Esophagus muscularis mucosa (tissue), 4 donors: ENCODE measurements around the gene SLC2A13.

Experiments
- EP300 ChIP-seq: sonication (generic); formaldehyde crosslinking; IDR thresholded peaks from one replicate; pipeline ENCODE4 v1.6.1; 2017; ENCODE audit warnings: antibody characterized with exemption
- POLR2A ChIP-seq: fragments of 450-650 bp; IDR thresholded peaks from one replicate; pipeline ENCODE4 v1.6.1; 2017; ENCODE audit warnings: antibody characterized with exemption, moderate library complexity, mild to moderate bottlenecking, low read depth
- POLR2AphosphoS5 ChIP-seq, 2 donors: sonication (generic); formaldehyde crosslinking; IDR thresholded peaks; one replicate each; pipeline ENCODE4 v1.6.1; 2017; ENCODE audit warnings: antibody characterized with exemption in 2 of 2
- TF ChIP-seq, protein P1 (sequence below), 3 experiments: fragments of 200-600 bp in 2 of 3; fragments of 450-650 bp in 1 of 3; sonication (generic) in 2 of 3; IDR thresholded peaks; one replicate each; pipeline ENCODE4 v1.5.1; 2017 to 2019; ENCODE audit warnings: antibody characterized with exemption in 3 of 3, mild to moderate bottlenecking in 2 of 3, moderate library complexity in 1 of 3

DNA sequence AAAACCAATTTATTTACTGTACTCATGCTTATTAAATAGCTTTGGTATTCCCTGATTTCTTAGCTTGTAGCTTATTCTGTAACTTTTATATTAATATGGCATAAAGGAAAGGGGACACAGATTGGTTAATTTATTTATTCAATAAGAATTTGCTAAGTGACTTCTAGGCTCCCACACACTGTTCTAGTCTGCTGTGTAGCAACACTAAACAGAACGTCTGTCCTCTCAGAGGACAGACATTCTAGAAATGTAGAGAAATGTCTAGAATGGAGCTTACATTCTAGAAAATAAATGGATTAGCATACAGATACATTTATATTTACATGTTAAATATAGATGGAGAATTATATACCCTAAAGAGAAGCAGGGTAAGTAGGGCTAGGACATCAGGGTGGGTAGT, 301.4 kb downstream of the SLC2A13 start:
- TF ChIP-seq, protein P1, sequence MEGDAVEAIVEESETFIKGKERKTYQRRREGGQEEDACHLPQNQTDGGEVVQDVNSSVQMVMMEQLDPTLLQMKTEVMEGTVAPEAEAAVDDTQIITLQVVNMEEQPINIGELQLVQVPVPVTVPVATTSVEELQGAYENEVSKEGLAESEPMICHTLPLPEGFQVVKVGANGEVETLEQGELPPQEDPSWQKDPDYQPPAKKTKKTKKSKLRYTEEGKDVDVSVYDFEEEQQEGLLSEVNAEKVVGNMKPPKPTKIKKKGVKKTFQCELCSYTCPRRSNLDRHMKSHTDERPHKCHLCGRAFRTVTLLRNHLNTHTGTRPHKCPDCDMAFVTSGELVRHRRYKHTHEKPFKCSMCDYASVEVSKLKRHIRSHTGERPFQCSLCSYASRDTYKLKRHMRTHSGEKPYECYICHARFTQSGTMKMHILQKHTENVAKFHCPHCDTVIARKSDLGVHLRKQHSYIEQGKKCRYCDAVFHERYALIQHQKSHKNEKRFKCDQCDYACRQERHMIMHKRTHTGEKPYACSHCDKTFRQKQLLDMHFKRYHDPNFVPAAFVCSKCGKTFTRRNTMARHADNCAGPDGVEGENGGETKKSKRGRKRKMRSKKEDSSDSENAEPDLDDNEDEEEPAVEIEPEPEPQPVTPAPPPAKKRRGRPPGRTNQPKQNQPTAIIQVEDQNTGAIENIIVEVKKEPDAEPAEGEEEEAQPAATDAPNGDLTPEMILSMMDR (IDR thresholded peaks at IDR 0.05): no peak
- TF ChIP-seq POLR2AphosphoS5 (IDR thresholded peaks at IDR 0.05) (no peak), POLR2A (no peak), EP300 (no peak)
